HepG2 (cell line): ENCODE measurements around the gene CASS4.

ENCODE experiments used
- ATF1 ChIP-seq: IDR thresholded peaks from 2 replicates; pipeline ENCODE4 v1.6.1; 2016; ENCODE audit warnings: mild to moderate bottlenecking, control low read depth
- NR1H2 ChIP-seq: sonication (generic); formaldehyde crosslinking; IDR thresholded peaks from 2 replicates; pipeline ENCODE4 v1.8.1; 2022; ENCODE audit warnings: low read depth, missing genetic modification reagents, borderline replicate concordance
- POLR2AphosphoS5 ChIP-seq: IDR thresholded peaks from 2 replicates; pipeline ENCODE4 v1.6.1; 2012; ENCODE audit warnings: low read depth, low read length
- RXRA ChIP-seq: sonication (generic); formaldehyde crosslinking; IDR thresholded peaks from 2 replicates; pipeline ENCODE4 v1.5.1; 2020; ENCODE audit warnings: missing genetic modification reagents
- SIN3A ChIP-seq: IDR thresholded peaks from 2 replicates; pipeline ENCODE4 v1.6.1; 2011; ENCODE audit warnings: low read depth, mild to moderate bottlenecking, control low read depth, low read length, borderline replicate concordance
- ZZZ3 ChIP-seq: sonication (generic); formaldehyde crosslinking; IDR thresholded peaks from 2 replicates; pipeline ENCODE4 v1.4.0; 2020; ENCODE audit warnings: missing genetic modification reagents, mild to moderate bottlenecking, borderline replicate concordance
- TF ChIP-seq, protein P1 (sequence below): sonication (generic); formaldehyde crosslinking; IDR thresholded peaks from 2 replicates; pipeline ENCODE4 v1.5.0; 2020; ENCODE audit warnings: mild to moderate bottlenecking, missing genetic modification reagents, moderate library complexity
- TF ChIP-seq, protein P2 (sequence below): sonication (generic); formaldehyde crosslinking; IDR thresholded peaks from 2 replicates; pipeline ENCODE4 v1.5.1; 2020; ENCODE audit warnings: missing genetic modification reagents, mild to moderate bottlenecking, borderline replicate concordance
- TF ChIP-seq, protein P3 (sequence below): sonication (generic); formaldehyde crosslinking; IDR thresholded peaks from 2 replicates; pipeline ENCODE4 v1.4.0; 2020; ENCODE audit warnings: missing genetic modification reagents, borderline replicate concordance
- TF ChIP-seq, protein P4 (sequence below): IDR thresholded peaks from 2 replicates; pipeline ENCODE4 v1.6.1; 2016; ENCODE audit warnings: low read depth, missing genetic modification reagents, missing compliant biosample characterization

DNA sequence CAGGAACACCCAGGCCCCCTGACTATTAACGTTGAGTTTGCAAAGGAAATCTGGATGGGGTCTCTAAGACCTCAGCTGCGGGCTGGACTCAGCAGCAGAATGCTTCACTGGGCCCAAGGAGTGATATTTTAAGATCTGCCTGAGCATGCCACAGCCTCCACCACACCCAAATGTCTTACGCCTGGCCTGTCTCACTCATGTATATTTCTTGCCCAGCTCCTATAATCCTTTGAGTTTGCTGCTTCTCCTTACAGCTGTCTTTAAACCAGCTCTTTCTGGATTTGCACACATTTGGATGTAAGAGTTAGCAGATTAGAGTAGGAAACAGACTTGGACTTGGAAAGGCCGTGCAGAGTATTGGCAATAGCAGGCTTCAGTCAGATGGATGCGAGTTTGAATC is 16.4 kb downstream of the CASS4 start:
- TF ChIP-seq NR1H2 (CRISPR knock-in tag), result no peak
- TF ChIP-seq, protein P1, sequence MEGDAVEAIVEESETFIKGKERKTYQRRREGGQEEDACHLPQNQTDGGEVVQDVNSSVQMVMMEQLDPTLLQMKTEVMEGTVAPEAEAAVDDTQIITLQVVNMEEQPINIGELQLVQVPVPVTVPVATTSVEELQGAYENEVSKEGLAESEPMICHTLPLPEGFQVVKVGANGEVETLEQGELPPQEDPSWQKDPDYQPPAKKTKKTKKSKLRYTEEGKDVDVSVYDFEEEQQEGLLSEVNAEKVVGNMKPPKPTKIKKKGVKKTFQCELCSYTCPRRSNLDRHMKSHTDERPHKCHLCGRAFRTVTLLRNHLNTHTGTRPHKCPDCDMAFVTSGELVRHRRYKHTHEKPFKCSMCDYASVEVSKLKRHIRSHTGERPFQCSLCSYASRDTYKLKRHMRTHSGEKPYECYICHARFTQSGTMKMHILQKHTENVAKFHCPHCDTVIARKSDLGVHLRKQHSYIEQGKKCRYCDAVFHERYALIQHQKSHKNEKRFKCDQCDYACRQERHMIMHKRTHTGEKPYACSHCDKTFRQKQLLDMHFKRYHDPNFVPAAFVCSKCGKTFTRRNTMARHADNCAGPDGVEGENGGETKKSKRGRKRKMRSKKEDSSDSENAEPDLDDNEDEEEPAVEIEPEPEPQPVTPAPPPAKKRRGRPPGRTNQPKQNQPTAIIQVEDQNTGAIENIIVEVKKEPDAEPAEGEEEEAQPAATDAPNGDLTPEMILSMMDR (CRISPR knock-in tag), result no peak
- TF ChIP-seq POLR2AphosphoS5, result no peak
- no peak for TF ChIP-seq ZZZ3 (CRISPR knock-in tag)
- TF ChIP-seq, protein P2, sequence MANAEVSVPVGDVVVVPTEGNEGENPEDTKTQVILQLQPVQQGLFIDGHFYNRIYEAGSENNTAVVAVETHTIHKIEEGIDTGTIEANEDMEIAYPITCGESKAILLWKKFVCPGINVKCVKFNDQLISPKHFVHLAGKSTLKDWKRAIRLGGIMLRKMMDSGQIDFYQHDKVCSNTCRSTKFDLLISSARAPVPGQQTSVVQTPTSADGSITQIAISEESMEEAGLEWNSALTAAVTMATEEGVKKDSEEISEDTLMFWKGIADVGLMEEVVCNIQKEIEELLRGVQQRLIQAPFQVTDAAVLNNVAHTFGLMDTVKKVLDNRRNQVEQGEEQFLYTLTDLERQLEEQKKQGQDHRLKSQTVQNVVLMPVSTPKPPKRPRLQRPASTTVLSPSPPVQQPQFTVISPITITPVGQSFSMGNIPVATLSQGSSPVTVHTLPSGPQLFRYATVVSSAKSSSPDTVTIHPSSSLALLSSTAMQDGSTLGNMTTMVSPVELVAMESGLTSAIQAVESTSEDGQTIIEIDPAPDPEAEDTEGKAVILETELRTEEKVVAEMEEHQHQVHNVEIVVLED (CRISPR knock-in tag), result no peak
- TF ChIP-seq, protein P3, sequence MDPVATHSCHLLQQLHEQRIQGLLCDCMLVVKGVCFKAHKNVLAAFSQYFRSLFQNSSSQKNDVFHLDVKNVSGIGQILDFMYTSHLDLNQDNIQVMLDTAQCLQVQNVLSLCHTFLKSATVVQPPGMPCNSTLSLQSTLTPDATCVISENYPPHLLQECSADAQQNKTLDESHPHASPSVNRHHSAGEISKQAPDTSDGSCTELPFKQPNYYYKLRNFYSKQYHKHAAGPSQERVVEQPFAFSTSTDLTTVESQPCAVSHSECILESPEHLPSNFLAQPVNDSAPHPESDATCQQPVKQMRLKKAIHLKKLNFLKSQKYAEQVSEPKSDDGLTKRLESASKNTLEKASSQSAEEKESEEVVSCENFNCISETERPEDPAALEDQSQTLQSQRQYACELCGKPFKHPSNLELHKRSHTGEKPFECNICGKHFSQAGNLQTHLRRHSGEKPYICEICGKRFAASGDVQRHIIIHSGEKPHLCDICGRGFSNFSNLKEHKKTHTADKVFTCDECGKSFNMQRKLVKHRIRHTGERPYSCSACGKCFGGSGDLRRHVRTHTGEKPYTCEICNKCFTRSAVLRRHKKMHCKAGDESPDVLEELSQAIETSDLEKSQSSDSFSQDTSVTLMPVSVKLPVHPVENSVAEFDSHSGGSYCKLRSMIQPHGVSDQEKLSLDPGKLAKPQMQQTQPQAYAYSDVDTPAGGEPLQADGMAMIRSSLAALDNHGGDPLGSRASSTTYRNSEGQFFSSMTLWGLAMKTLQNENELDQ (CRISPR knock-in tag), result no peak
- TF ChIP-seq RXRA (CRISPR knock-in tag), result no peak
- no peak for TF ChIP-seq SIN3A
- TF ChIP-seq ATF1 (CRISPR knock-in tag), result no peak
- TF ChIP-seq, protein P4, sequence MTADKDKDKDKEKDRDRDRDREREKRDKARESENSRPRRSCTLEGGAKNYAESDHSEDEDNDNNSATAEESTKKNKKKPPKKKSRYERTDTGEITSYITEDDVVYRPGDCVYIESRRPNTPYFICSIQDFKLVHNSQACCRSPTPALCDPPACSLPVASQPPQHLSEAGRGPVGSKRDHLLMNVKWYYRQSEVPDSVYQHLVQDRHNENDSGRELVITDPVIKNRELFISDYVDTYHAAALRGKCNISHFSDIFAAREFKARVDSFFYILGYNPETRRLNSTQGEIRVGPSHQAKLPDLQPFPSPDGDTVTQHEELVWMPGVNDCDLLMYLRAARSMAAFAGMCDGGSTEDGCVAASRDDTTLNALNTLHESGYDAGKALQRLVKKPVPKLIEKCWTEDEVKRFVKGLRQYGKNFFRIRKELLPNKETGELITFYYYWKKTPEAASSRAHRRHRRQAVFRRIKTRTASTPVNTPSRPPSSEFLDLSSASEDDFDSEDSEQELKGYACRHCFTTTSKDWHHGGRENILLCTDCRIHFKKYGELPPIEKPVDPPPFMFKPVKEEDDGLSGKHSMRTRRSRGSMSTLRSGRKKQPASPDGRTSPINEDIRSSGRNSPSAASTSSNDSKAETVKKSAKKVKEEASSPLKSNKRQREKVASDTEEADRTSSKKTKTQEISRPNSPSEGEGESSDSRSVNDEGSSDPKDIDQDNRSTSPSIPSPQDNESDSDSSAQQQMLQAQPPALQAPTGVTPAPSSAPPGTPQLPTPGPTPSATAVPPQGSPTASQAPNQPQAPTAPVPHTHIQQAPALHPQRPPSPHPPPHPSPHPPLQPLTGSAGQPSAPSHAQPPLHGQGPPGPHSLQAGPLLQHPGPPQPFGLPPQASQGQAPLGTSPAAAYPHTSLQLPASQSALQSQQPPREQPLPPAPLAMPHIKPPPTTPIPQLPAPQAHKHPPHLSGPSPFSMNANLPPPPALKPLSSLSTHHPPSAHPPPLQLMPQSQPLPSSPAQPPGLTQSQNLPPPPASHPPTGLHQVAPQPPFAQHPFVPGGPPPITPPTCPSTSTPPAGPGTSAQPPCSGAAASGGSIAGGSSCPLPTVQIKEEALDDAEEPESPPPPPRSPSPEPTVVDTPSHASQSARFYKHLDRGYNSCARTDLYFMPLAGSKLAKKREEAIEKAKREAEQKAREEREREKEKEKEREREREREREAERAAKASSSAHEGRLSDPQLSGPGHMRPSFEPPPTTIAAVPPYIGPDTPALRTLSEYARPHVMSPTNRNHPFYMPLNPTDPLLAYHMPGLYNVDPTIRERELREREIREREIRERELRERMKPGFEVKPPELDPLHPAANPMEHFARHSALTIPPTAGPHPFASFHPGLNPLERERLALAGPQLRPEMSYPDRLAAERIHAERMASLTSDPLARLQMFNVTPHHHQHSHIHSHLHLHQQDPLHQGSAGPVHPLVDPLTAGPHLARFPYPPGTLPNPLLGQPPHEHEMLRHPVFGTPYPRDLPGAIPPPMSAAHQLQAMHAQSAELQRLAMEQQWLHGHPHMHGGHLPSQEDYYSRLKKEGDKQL (CRISPR knock-in tag), result no peak
